H1 (cell line): ENCODE measurements around the gene NEGR1. TPM values are rescaled to one million over a fixed set of nuclear protein-coding genes. Genes with fewer than 3 reads are reported as not detected.

Source experiments
- EGR1 ChIP-seq: IDR thresholded peaks from 2 replicates; pipeline ENCODE4 v1.6.1; 2011; ENCODE audit warnings: low read depth, low read length, borderline replicate concordance
- EP300 ChIP-seq, 2 experiments: IDR thresholded peaks; 1 replicate in 1 of 2; 2 replicates in 1 of 2; pipeline ENCODE4 v1.6.1; 2011 to 2012; ENCODE audit warnings: low read depth in 2 of 2, low read length in 2 of 2, mild to moderate bottlenecking in 2 of 2, borderline replicate concordance in 1 of 2, inconsistent platforms in 1 of 2, moderate library complexity in 1 of 2
- SIN3A ChIP-seq, 2 experiments: IDR thresholded peaks in 1 of 2; conservative IDR thresholded peaks in 1 of 2; 2 replicates each; pipeline ENCODE4 v1.6.1; 2011 to 2012; ENCODE audit warnings: low read length in 2 of 2, improper control_type of control experiment in 1 of 2, low read depth in 1 of 2, mild to moderate bottlenecking in 1 of 2
- polyA plus RNA-seq, 7 experiments: library from polyadenylated mRNA; depleted of rRNA in 3 of 7; stranded (reverse) in 5 of 7; unstranded in 2 of 7; fragments of >200 nt in 5 of 7; fragments of 200-250 nt in 2 of 7; gene quantifications; 1 replicate in 5 of 7; 2 replicates in 1 of 7; 4 replicates in 1 of 7; pipeline versions ENCODE4 v1.2.1 to v1.2.3, GENCODE V29; 2011 to 2013; ENCODE audit warnings: missing spikeins in 2 of 7, mixed read lengths in 2 of 7
- total RNA-seq: library from RNA; stranded (reverse); fragmentation: NEBNext Ultra II Directional; extraction: Animal tissue kit (Norgen Biotek cat#: 25700); gene quantifications from 2 replicates; pipeline ENCODE4 v1.2.1, GENCODE V29; 2021

NEGR1 gene
- total and polyA plus RNA-seq, 2 of the 8 experiments (the other 6 are each of a cell fraction or from before 2014, with no cell fraction given) = 0.71 to 1.3 TPM

GRCh38 chr1:71940261-71940660, 342.1 kb downstream of the NEGR1 start (continued):
- TF ChIP-seq EP300 (IDR thresholded peaks at IDR 0.05; ENCODE audit: borderline replicate concordance in 1 of 2, low read depth in 2 of 2, low read length in 2 of 2) (no peak), SIN3A (conservative IDR thresholded peaks at IDR 0.05 in 1 of 2, IDR thresholded peaks at IDR 0.05 in 1 of 2; ENCODE audit: low read depth in 1 of 2, low read length in 2 of 2) (no peak), EGR1 (no peak)
